Neural cell (in vitro differentiated cells): ENCODE data around the gene PPFIA4. TPM values are rescaled to one million over a fixed set of nuclear protein-coding genes. Genes with fewer than 3 reads are reported as not detected.

ENCODE experiments used
- H2AFZ ChIP-seq: fragments of 200-600, 300-800 bp; sonication (generic), shearing (Covaris generic); 2 replicates; pipeline ENCODE4 v1.6.0; 2014; ENCODE audit warnings: low read depth, mild to moderate bottlenecking, antibody characterized with exemption, low read length, moderate library complexity
- H3F3A ChIP-seq: fragments of 200-600 bp; shearing (Covaris generic); 2 replicates; pipeline ENCODE4 v1.6.1; 2016; ENCODE audit warnings: mild to moderate bottlenecking, moderate library complexity, mixed read lengths, antibody characterized with exemption, low read length; ENCODE audit not compliant: insufficient read depth, poor library complexity, severe bottlenecking
- H3K27ac ChIP-seq: fragments of 200-600, 300-800 bp; sonication (generic), shearing (Covaris generic); 2 replicates; pipeline ENCODE4 v1.5.1; 2014; ENCODE audit warnings: mild to moderate bottlenecking, low read length, moderate library complexity
- H3K27me3 ChIP-seq: fragments of 300-800, 200-600 bp; sonication (generic), shearing (Covaris generic); 2 replicates; pipeline ENCODE4 v1.6.0; 2014; ENCODE audit warnings: mild to moderate bottlenecking, low read depth, low read length, moderate library complexity; ENCODE audit not compliant: insufficient read depth
- H3K36me3 ChIP-seq: fragments of 300-800, 200-600 bp; sonication (generic), shearing (Covaris generic); 2 replicates; pipeline ENCODE4 v1.5.1; 2014; ENCODE audit warnings: mild to moderate bottlenecking, antibody characterized with exemption, low read length, moderate library complexity; ENCODE audit not compliant: insufficient read depth
- H3K4me2 ChIP-seq: fragments of 300-800, 200-600 bp; sonication (generic), shearing (Covaris generic); 2 replicates; pipeline ENCODE4 v1.6.0; 2014; ENCODE audit warnings: mild to moderate bottlenecking, low read length
- H3K4me3 ChIP-seq: fragments of 300-800, 200-600 bp; sonication (generic), shearing (Covaris generic); 2 replicates; pipeline ENCODE4 v1.5.1; 2014; ENCODE audit warnings: mild to moderate bottlenecking, low read length, moderate library complexity
- H3K79me2 ChIP-seq: fragments of 200-600 bp; shearing (Covaris generic); replicated peaks from 2 replicates; pipeline ENCODE4 v1.6.0; 2014; ENCODE audit warnings: mild to moderate bottlenecking, low read length, moderate library complexity; ENCODE audit not compliant: insufficient read depth
- H3K9ac ChIP-seq: fragments of 300-800, 200-600 bp; sonication (generic), shearing (Covaris generic); 2 replicates; pipeline ENCODE4 v1.6.1; 2016; ENCODE audit warnings: mild to moderate bottlenecking, low read length, mixed read lengths
- H3K9me2 ChIP-seq: fragments of 200-600 bp; shearing (Covaris generic); 2 replicates; pipeline ENCODE4 v1.6.1; 2016; ENCODE audit warnings: mild to moderate bottlenecking, low read length, mixed read lengths; ENCODE audit not compliant: insufficient read depth
- H3K9me3 ChIP-seq: fragments of 200-600, 300-800 bp; sonication (generic), shearing (Covaris generic); 2 replicates; pipeline ENCODE4 v1.6.1; 2016; ENCODE audit warnings: mild to moderate bottlenecking, mixed run types, low read length, moderate library complexity, mixed read lengths
- H4K20me1 ChIP-seq: fragments of 200-600 bp; shearing (Covaris generic); 2 replicates; pipeline ENCODE4 v1.6.1; 2016; ENCODE audit warnings: mild to moderate bottlenecking, mixed run types; ENCODE audit not compliant: insufficient read depth
- CTCF ChIP-seq: fragments of 450-650 bp; IDR thresholded peaks from 2 replicates; pipeline ENCODE4 v1.5.1; 2014; ENCODE audit warnings: antibody characterized with exemption, mild to moderate bottlenecking, moderate library complexity; ENCODE audit not compliant: poor library complexity, severe bottlenecking
- EP300 ChIP-seq: fragments of 450-650 bp; conservative IDR thresholded peaks from 2 replicates; pipeline ENCODE4 v1.6.1; 2014; ENCODE audit warnings: antibody characterized with exemption, mild to moderate bottlenecking, moderate library complexity; ENCODE audit not compliant: poor library complexity, severe bottlenecking
- EZH2 ChIP-seq: fragments of 200-600, 300-800 bp; shearing (Covaris generic), sonication (generic); IDR thresholded peaks from 2 replicates; pipeline ENCODE4 v1.6.1; 2014; ENCODE audit warnings: antibody characterized with exemption, low read length, borderline replicate concordance, mild to moderate bottlenecking; ENCODE audit not compliant: insufficient read depth, poor library complexity, severe bottlenecking
- MXI1 ChIP-seq: fragments of 450-650 bp; conservative IDR thresholded peaks from 2 replicates; pipeline ENCODE4 v1.6.1; 2014; ENCODE audit warnings: antibody characterized with exemption, mild to moderate bottlenecking; ENCODE audit not compliant: poor library complexity, severe bottlenecking
- POLR2AphosphoS5 ChIP-seq: IDR thresholded peaks from 2 replicates; pipeline ENCODE4 v1.6.1; 2012
- RAD21 ChIP-seq: fragments of 450-650 bp; conservative IDR thresholded peaks from 2 replicates; pipeline ENCODE4 v1.6.1; 2014; ENCODE audit warnings: antibody characterized with exemption, mild to moderate bottlenecking, moderate library complexity
- REST ChIP-seq: IDR thresholded peaks from 2 replicates; pipeline ENCODE4 v1.6.1; 2012; ENCODE audit warnings: borderline replicate concordance
- SMC3 ChIP-seq: fragments of 450-650 bp; conservative IDR thresholded peaks from 2 replicates; pipeline ENCODE4 v1.6.1; 2014; ENCODE audit warnings: antibody characterized with exemption, mild to moderate bottlenecking, moderate library complexity; ENCODE audit not compliant: poor library complexity
- TAF1 ChIP-seq: IDR thresholded peaks from 2 replicates; pipeline ENCODE4 v1.6.1; 2012; ENCODE audit warnings: low read depth
- polyA plus RNA-seq: library from polyadenylated mRNA; depleted of rRNA; stranded (reverse); fragments of >200 nt; gene quantifications from 2 replicates; pipeline ENCODE4 v1.2.3, GENCODE V29; 2014

The PPFIA4 gene
- polyA plus RNA-seq, 1 donor from 2014 or later: 1.6 TPM

- no peaks in the 10 kb centered on the region for H3K79me2 ChIP-seq
- H2AFZ ChIP-seq: no peak overlapping the region
- H3F3A ChIP-seq: no peaks in the 10 kb centered on the region
- no peak overlapping the region for H3K4me2 ChIP-seq
- no peak overlapping the region for H3K4me3 ChIP-seq
- TF ChIP-seq SMC3 (no peak), POLR2AphosphoS5 (no peak), EZH2 (no peak), MXI1 (no peak), TAF1 (no peak), REST (no peak), RAD21 (no peak), EP300 (no peak)
- H3K9me3 ChIP-seq: no peaks in the 10 kb centered on the region
- no peaks in the 10 kb centered on the region for H3K36me3 ChIP-seq
- H3K9me2 ChIP-seq: no peaks in the 10 kb centered on the region
- no peaks in the 10 kb centered on the region for H3K27me3 ChIP-seq
- no peak overlapping the region for H3K9ac ChIP-seq
- H3K27ac ChIP-seq: no peak overlapping the region
- H4K20me1 ChIP-seq: no peaks in the 10 kb centered on the region
These were observed 14.4 kb downstream of the PPFIA4 start for GRCh38 chr1:203040513-203041275.

GRCh38 chr1:203041351-203041932, 15.2 kb downstream of the PPFIA4 start:
- Histone ChIP-seq H3K9ac (no peak overlapping the region), H3K79me2 (no peaks in the 10 kb centered on the region), H3K36me3 (no peaks in the 10 kb centered on the region), H4K20me1 (no peaks in the 10 kb centered on the region), H3K9me2 (no peaks in the 10 kb centered on the region), H3K27me3 (no peaks in the 10 kb centered on the region), H2AFZ (no peak overlapping the region), H3K4me2 (no peak overlapping the region), H3K4me3 (no peak overlapping the region), H3F3A (no peaks in the 10 kb centered on the region), H3K27ac (no peak overlapping the region), H3K9me3 (no peaks in the 10 kb centered on the region)
- no peak for TF ChIP-seq CTCF
- TF ChIP-seq EZH2: no peak
- TF ChIP-seq REST: no peak
- no peak for TF ChIP-seq SMC3
- no peak for TF ChIP-seq POLR2AphosphoS5
- TF ChIP-seq MXI1: no peak
- TF ChIP-seq RAD21: no peak
- TF ChIP-seq TAF1: no peak
- no peak for TF ChIP-seq EP300
